ENCODE results near the gene TOP2B. TPM values are rescaled to one million over a fixed set of nuclear protein-coding genes. Genes with fewer than 3 reads are reported as not detected.

Gene TOP2B
- total and polyA plus RNA-seq, 8 donors = 35.6 to 266 (median 61.9) TPM

- WGBS, 5 donors = 97 to 98% (median 98%) methylated on average over 5 of the region's 5 CpGs
- H3K36me3 ChIP-seq = peaks cover 27 to 94% (median 83%) of the 10 kb centered on the region in 4 donors
- intact Hi-C loops (cut with DNase I; ENCODE audit: low total_unique reads) = no loop called here
- no peak for DNase-seq
- H3K4me1 ChIP-seq = peaks cover 0 to 11% (median 0%) of the 10 kb centered on the region in 4 donors
- TF ChIP-seq EP300 (IDR thresholded peaks at IDR 0.05) (no peak), CTCF (IDR thresholded peaks at IDR 0.05) (no peak), POLR2AphosphoS5 (IDR thresholded peaks at IDR 0.05) (no peak), POLR2A (IDR thresholded peaks at IDR 0.05) (no peak)
- no peak overlapping the region for H3K4me3 ChIP-seq
- H3K27me3 ChIP-seq = no peaks in the 10 kb centered on the region
- no peak overlapping the region for H3K27ac ChIP-seq
- H3K9me3 ChIP-seq = no peaks in the 10 kb centered on the region
Observed at GRCh38 chr3:25620493-25620892, 44.2 kb downstream of the TOP2B start.

GRCh38 chr3:25619382-25619781 lies 45.3 kb downstream of the TOP2B start:
- intact Hi-C loops (cut with DNase I; ENCODE audit: low total_unique reads) = no loop called here
- no peak for TF ChIP-seq CTCF (IDR thresholded peaks at IDR 0.05)
- TF ChIP-seq EP300 (IDR thresholded peaks at IDR 0.05) = no peak
- TF ChIP-seq POLR2AphosphoS5 (IDR thresholded peaks at IDR 0.05) = no peak
- TF ChIP-seq POLR2A (IDR thresholded peaks at IDR 0.05) = no peak
- H3K4me1 ChIP-seq = peaks cover 0 to 11% (median 0%) of the 10 kb centered on the region in 4 donors
- no peaks in the 10 kb centered on the region for H3K9me3 ChIP-seq
- H3K27ac ChIP-seq = no peak overlapping the region
- peaks cover 21 to 94% (median 82%) of the 10 kb centered on the region in 4 donors for H3K36me3 ChIP-seq
- H3K4me3 ChIP-seq = no peak overlapping the region
- no peak for DNase-seq
- H3K27me3 ChIP-seq = no peaks in the 10 kb centered on the region

DNA sequence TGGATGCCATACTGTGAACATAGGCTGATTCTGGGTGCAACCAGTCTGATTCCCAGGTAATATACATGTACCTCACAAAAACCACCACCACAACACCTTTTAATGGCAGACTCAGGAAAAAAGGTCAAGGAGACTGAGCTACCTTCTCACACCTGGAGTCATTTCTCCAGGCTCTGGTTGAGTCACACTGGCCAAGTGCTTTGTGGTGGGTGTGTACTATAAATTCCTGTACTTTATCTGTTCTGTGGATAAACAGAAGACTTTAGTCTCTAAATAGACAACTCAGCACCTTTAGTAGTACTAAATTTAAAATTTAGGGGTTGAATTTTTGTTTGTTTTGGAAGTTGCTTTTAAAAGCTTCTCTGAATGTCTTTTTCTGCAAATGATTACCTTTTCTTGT lies 46.7 kb downstream of the TOP2B start:
- Histone ChIP-seq H3K4me3 (no peak overlapping the region), H3K27ac (peak overlapping the region in 1 of 5 donors; percentile 61), H3K4me1 (peaks cover 0 to 11% (median 0%) of the 10 kb centered on the region in 4 donors), H3K36me3 (peaks cover 21 to 93% (median 82%) of the 10 kb centered on the region in 4 donors), H3K27me3 (no peaks in the 10 kb centered on the region), H3K9me3 (no peaks in the 10 kb centered on the region)
- DNase-seq = peak in 1 of 2 donors; percentile 14
- intact Hi-C loops (cut with DNase I; ENCODE audit: low total_unique reads) = no loop called here
- no peak for TF ChIP-seq POLR2AphosphoS5 (IDR thresholded peaks at IDR 0.05)
- TF ChIP-seq EP300 (IDR thresholded peaks at IDR 0.05) = no peak

DNA sequence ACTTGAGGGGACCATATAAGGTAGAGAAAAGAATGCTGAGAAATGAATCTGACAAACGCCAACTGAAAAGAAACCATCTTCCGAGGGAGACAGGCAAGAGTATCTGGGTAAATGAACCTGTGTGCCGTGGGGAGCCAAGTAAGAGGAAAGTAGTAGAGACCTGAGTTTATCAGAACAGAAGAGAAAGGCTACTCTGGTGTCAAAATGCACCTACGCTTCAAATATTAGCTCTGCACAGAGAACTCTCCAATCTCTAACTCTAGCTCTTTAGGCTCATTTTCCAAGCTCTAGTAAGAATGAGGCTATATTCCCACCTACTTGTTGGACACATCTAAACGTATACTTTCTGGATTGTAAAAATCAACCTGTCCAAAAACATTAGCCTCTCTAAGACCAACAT lies 53.5 kb downstream of the TOP2B start:
- intact Hi-C loops (cut with DNase I; ENCODE audit: low total_unique reads) = no loop called here
- no peak for DNase-seq
- Histone ChIP-seq H3K36me3 (peaks cover 36 to 96% (median 95%) of the 10 kb centered on the region in 4 donors), H3K4me1 (no peaks in the 10 kb centered on the region), H3K4me3 (no peak overlapping the region), H3K27me3 (no peaks in the 10 kb centered on the region), H3K27ac (no peak overlapping the region), H3K9me3 (no peaks in the 10 kb centered on the region)
- 93 to 99% (median 96%) methylated on average over 5 of the region's 5 CpGs for WGBS, 5 donors
- TF ChIP-seq EP300 (IDR thresholded peaks at IDR 0.05) (no peak), POLR2AphosphoS5 (IDR thresholded peaks at IDR 0.05) (no peak)

DNA sequence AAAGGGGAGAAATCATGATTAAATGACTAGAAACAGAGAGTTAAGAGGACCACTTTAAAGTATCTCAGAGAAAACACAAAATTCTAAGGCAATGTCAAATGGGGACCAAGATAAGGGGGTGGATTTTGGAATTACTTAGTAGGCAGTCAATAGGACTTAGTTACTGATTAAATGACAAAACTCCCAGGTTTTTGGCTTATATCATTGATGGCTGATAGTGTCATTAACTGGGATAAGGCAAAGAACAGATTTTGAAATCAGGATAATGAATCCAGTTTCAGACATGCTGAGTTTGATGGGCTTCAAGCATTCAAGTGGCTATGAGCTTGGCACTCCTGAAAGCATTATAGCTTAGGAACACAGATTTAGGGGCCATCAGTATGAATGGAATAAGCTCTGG lies 53.9 kb downstream of the TOP2B start:
- intact Hi-C loops (cut with DNase I; ENCODE audit: low total_unique reads) = no loop called here
- Histone ChIP-seq H3K27me3 (no peaks in the 10 kb centered on the region), H3K4me1 (no peaks in the 10 kb centered on the region), H3K4me3 (no peak overlapping the region), H3K27ac (no peak overlapping the region), H3K36me3 (peaks cover 36 to 100% (median 97%) of the 10 kb centered on the region in 4 donors), H3K9me3 (no peaks in the 10 kb centered on the region)
- TF ChIP-seq CTCF (IDR thresholded peaks at IDR 0.05) (no peak), POLR2AphosphoS5 (IDR thresholded peaks at IDR 0.05) (no peak), POLR2A (IDR thresholded peaks at IDR 0.05) (no peak), EP300 (IDR thresholded peaks at IDR 0.05) (no peak)
- no peak for DNase-seq

Data from stomach (tissue), 9 donors.